GM19193 (cell line): ENCODE results near the gene ATP7B.

ENCODE experiments used
- POLR2A ChIP-seq: IDR thresholded peaks from 4 replicates; pipeline ENCODE4 v1.6.1; 2011; ENCODE audit not compliant: insufficient read depth, insufficient read length; ENCODE audit errors: extremely low read depth

The ATP7B gene

DNA sequence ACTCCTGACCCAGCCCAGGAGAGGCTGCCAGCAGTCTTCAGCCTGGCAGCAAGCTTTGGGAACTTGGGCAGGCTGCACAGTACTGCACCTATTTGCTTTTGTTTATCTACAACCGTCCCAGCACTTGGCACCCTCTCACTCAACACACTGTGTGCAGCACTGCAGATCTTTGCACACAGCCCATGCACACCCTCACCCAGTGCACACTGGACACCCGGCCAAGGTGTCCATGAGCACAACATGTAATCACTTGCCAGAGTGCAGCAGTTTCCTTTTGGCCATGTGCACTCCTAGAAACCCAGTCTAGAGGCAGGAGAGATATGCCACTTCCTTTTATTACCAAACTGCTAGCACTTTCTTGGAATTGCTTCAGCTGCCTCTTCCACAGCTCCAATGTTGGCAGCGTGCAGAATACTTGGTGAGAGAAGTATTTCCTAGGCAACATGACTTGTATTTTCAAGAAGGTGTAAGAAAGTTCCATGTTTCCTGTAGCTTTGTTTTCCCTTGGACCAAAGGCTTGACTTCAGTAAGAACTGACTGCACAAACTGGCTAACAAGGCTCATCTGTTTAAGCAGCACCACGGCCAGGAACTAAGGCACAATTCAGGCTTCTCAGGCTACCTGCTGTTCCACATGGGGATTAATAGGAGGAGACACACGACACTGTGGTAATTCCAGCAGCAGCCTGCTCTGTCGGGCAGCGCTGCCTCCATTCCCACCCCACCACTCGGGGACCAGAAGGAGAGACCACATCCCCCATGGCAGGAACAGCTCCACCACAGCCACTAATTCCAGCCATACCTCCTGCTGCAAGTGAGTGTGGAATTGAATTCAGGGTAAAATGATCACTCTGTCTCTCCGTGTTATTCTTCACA, 15.3 kb downstream of the ATP7B start:
- no peak for TF ChIP-seq POLR2A

DNA sequence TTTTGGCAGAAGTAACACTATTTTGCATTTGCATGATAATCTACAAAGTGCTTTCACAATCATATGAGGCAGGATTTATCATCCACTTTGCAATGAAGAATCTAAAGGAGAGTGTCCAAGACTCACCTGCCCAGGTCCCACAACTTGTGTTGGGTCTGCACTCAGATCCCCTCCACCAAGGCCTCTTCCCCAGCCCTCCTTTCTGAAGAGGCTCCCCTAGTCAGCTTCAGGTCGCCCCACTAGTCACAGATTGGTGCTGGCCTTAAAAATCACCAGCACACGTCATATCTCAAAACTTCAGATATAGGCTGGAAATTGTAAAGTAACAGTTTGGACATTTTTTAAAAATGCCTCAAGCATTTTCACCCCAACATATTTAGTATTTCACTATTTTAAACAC, 17.5 kb downstream of the ATP7B start:
- TF ChIP-seq POLR2A = no peak

DNA sequence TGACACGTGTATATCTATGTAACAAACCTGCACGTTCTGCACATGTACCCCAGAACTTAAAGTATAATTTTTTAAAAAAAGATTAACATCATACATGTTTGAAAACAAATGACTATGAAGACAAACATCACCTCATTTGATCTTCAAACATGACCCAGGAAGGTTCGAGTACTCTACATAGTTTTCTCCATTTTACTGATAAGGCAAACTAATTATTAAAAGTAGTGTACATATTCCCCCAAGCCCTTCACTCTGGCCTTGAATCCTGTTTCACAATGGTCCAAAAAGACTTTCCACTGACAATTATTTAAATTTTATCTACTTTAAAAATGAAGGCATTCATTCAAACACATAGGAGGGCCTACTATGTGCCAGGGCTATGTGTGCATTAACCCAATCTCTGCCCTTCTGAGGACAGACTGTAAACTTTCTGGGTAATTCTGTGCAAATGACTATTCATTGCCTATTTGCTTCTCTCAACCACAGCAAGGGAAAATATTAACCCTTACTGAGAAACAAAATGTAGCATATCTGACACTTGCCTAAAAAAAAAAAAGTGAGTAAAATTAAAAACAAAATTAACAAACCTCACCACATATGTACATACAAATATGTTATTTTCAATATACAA, 22.1 kb downstream of the ATP7B start:
- no peak for TF ChIP-seq POLR2A

DNA sequence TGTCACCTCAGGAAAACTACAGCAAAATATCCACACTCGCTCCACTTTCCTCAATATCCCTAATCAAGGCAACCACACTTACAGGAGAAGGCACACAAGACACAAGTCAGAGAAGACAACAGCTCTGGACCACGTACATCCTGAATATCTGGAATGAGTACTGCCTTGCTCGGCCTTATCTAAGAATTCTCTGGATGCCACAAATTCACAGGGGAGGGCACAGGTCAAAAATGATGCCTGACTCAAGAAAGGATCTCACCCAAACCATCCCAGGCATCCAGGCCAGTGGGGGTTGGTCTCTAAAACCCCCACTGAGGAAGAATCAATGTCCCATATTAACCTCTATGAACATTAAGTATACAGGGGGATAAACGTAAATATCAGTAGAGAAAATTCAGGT, 29.9 kb downstream of the ATP7B start:
- no peak for TF ChIP-seq POLR2A

DNA sequence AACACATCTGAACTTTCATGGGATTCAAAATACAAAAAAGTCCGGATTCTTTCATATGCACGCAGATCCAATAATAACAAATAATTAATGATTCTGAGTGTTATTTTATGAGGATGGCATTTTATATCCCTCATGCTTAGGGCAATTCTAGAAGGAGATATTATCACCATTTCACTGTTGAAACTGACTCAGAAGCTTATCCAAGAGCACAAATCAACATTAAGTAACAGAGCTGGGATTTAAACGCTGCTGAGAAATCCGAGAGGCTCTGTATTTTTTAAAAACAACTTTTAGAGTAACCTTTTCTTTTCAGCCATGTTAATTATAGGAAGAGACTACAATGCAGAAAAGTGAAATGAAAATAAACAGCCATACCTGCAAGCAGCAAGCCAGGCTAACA, 30.3 kb downstream of the ATP7B start:
- TF ChIP-seq POLR2A = no peak

DNA sequence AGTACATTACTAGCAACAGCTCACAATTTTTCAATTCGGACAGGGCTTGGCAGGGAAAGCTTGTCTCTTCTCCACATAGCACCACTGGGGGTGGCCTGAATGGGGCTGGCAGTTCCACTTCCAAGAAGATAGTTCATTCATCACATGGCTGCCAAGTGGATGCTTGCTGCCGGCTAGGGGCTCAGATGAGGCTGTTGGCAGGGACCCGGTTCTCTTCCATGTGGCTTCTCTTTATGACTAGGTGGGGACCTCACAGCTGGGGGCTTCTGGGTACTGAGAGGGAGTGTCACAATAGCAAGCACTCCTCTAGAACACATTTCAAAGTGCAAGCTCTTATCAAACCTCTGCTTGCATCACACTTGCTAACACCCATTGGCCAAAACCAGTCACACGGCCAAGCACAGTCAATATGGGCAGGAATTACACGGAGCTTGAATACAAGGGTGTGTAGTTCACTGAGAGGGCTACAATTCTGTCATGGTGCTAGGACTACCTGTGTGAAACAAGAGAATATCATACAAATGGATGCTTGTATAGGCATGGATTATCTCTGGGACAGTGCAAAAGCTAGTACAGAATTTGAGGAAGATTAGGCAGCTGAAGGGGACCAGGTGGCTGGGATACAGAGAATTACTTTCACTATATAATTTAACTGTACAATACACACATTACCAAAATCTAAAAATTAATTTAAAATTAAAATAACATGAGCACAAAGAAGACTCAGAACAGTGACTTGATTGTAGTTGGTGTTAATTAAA, 32.3 kb downstream of the ATP7B start:
- no peak for TF ChIP-seq POLR2A

DNA sequence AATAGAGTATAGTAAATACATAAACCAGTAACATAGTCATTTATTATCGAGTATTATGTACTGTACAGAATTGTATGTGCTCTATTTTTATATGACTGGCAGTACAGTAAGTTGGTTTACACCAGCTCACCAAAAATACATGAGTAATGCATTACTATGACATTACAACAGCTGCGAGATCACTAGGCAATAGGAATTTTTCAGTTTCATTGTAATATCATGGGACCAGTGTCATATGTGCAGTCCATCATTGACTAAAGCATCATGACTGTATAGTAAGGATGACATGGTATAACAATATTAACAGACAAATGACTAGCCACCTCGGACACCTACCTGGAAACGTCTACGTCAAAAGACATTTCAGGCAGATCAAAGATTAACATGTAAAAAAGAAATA, 33.6 kb downstream of the ATP7B start:
- TF ChIP-seq POLR2A = no peak

DNA sequence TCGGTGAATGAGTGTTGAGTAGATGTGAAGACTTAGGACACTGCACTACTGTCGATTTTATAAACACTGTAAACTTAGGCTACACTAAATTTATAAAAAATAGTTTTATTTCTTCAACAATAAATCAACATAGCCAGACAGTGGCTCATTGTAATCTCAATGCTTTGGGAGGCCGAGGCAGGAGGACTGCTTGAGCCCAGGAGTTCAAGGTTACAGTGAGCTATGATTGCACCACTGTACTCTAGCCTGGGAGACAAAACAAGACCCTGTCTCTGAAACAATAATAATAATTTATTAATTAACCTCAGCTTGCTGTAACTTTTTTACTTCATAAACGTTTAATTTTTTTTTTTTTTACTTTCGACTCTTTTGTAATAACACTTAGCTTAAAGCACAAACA, 34.4 kb downstream of the ATP7B start:
- TF ChIP-seq POLR2A = no peak

DNA sequence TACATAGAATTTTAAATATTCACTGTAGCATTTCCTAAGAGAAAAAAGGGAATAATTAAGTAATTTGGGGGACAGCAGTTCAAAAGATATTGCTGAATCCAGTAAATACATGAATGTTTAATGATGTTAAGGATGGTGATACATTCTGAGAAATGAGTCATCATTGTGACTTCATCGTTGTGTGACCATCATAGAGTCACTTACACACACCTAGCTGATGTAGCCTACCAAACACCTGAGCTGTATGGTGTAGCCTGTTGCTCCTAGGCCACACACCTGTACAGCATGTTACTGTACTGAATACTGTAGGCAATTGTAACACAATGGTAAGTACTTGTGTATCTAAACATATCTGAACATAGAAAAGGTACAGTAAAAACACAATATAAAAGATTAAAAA, 34.8 kb downstream of the ATP7B start:
- TF ChIP-seq POLR2A = no peak

DNA sequence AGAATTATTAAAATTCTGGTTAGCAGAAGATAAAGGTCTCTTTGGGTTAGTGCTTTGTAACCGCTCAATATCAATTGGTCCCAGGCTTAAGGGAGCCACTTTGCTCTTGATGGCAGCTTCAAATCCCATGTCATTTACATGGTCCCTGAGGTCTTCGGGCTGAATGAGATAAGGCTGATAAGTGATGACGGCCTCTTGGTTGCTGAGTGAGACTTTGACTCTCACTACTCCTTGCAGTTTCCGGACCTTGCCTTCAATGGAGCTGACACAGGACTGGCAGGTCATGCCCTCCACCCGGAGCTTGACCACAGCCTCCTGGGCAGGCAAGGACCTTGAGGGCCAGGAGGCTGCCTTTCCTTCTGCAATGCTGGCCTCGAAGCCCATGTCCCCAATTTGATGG, 36.8 kb downstream of the ATP7B start:
- no peak for TF ChIP-seq POLR2A

DNA sequence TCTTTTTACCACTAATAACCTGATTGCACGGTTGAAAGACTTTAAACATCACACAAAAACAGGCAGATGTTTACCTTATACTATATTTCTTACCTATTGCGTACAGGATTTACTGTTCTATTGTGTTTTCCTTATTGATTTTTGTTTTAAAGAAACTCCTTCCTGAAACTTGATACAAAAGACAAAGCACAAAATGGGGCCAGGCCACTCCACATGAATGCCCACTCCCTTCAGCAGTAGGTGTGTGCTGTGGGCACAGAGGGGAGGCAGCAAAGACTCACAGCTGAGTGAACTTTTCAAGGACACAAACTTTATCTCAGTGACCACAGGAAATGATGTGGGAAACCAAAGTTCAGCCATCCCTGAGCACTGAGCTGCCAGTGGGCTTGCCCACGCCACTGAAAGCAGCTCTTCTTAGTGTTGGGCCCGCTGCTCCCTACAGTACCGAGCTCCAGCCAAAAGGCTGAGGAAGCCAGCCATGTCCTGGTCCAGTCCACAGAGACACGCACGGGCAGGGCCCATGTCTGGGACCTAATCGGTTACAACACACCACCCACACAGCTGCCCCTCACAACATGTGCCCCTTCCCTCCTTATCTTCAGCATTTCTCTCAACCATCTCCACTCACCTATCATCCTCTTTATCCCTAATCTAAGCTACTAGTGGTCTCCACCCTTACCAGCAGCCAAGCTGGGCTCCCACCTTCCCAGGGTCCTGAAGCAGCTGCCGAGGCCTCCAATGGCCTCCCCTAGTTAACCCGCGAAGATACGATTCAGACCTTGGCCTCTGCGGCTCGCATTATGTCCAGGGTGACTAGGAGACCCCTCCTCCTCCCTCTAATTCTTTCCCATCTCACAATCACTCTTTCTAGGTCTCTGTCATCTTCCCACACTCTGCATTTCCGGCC, 39.5 kb downstream of the ATP7B start:
- no peak for TF ChIP-seq POLR2A

DNA sequence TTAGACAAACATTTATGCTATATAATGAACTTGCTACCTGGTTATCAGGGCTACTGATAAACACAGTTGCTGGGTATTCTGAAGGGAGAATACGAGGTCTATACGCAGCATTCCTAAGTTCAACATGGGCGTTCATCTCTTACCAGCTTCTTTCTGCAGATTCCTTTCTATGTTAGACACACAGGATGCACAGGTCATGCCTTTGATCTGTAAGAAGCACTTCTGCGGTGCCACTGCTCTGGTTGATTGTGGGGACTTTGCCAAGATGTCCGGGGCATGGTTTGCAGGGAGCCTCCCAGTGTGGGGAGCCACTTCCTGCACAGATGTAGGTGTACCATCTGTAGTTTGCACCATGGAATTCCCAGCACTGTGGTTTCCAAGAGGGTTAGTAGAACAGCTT, 40.9 kb downstream of the ATP7B start:
- TF ChIP-seq POLR2A = no peak

DNA sequence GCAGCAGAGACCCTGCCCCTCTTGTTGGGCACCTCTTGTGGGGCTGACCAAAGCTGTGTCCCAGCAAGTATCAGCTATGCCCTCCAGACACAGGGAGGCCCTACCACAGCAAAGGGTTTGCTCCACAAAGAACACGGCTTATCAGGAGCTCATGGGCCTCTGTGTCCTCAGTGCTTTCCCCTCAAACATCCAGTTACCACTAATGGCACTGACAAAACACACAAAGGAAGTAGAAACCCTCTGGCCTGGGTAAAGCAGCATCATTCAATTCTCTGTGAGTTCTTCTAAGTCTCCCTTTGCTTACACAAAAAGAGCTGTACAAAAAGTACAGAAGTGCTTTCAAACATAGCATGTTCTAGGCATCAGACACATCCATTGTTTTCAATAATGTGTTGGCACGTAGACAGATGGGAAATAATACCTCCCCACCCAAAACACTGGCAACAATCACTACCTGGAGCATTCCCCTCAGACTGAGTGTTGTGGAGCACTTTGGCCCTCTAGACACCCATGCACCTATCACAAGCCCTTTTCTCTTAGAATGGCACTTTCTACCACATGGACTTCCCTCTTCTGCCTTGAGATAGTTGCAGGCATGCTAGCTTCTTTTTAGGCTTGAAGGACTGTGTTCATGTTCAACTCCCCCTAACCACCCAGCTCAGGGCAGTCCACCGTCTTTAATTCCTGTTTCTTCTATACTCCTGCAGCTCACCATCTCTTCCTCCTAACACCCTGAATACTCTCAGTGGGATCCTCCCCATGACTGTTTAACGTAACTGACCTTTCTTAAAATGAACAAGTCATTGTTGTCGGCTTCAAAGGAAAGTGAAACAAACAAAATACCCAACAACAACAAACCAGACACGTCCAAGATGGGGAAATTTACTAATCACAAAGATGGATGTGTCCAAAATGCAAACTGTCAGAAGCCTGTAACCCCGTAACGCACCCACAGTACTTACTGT, 43.5 kb downstream of the ATP7B start:
- no peak for TF ChIP-seq POLR2A
